ENCODE measurements around the gene CDH23.

- TF ChIP-seq EZH2 (IDR thresholded peaks at IDR 0.05; ENCODE audit: borderline replicate concordance, insufficient read depth, low read depth, low read length, poor library complexity, severe bottlenecking): no peak
- TF ChIP-seq CTCF (IDR thresholded peaks at IDR 0.05): no peak
Observed at GRCh38 chr10:71360735-71361134, 36.0 kb upstream of the CDH23 start.
